HepG2 (cell line): ENCODE results near the gene TRIO. TPM values are rescaled to one million over a fixed set of nuclear protein-coding genes. Genes with fewer than 3 reads are reported as not detected.

ENCODE experiments used
- ATAC-seq: fragments of 200-7000 bp; cut with Tn5 transposase; 3 replicates; pipeline ENCODE4 v1.9.1; 2020; ENCODE audit warnings: mild to moderate bottlenecking, moderate library complexity
- BruUV-seq: library from RNA; stranded (reverse); fragments of 400-500 nt; replicated peaks from 2 replicates; lab custom pipeline; 2021; lab: Mats Ljungman, UMichigan
- CTCF ChIA-PET: fragments of 300-600 bp; formaldehyde crosslinking; extraction: SDS; loops from one replicate; lab custom pipeline; 2021; ENCODE audit warnings: low total read pairs, inconsistent platforms, low intra/inter-chr PET ratio; lab: Yijun Ruan, JAX
- POLR2A ChIA-PET: fragments of 350-600 bp; sonication (Branson Sonifier 250); formaldehyde crosslinking; loops from one replicate; lab custom pipeline; 2020; ENCODE audit warnings: antibody characterized with exemption, inconsistent platforms; lab: Yijun Ruan, JAX
- DNase-seq: peaks from one replicate; pipeline ENCODE4 v3.0.0-alpha.2; 2015; ENCODE audit warnings: low spot score
- FAIRE-seq: peaks from 3 replicates; lab custom pipeline; 2011; peaks lifted over from hg19 to GRCh38; lab: Jason Lieb, UNC
- H2AFZ ChIP-seq: one replicate; pipeline ENCODE4 v1.6.1; 2011; ENCODE audit warnings: low read length, inconsistent platforms
- H3K27ac ChIP-seq: fragments of 300-600 bp; 3 replicates; pipeline ENCODE4 v1.8.0; 2011; ENCODE audit warnings: mixed run types, mild to moderate bottlenecking, mixed read lengths, low read length, inconsistent platforms; ENCODE audit not compliant: insufficient read depth; ENCODE audit errors: extremely low read length
- H3K27me3 ChIP-seq, 2 experiments: fragments of 200-600 bp in 1 of 2; 2 replicates in 1 of 2; 3 replicates in 1 of 2; pipeline versions ENCODE4 v1.6.0 to v1.8.0; 2011; ENCODE audit warnings: low read length in 2 of 2, mild to moderate bottlenecking in 2 of 2, moderate library complexity in 2 of 2, inconsistent platforms in 1 of 2; ENCODE audit not compliant: insufficient read depth in 2 of 2, control insufficient read depth in 1 of 2
- H3K36me3 ChIP-seq, 2 experiments: fragments of 200-600 bp in 1 of 2; replicated peaks in 1 of 2; 2 replicates in 1 of 2; 3 replicates in 1 of 2; pipeline versions ENCODE4 v1.5.1 to v1.8.0; 2011; ENCODE audit warnings: low read length in 2 of 2, inconsistent platforms in 1 of 2; ENCODE audit not compliant: insufficient read depth in 2 of 2, control insufficient read depth in 1 of 2
- H3K4me1 ChIP-seq: 2 replicates; pipeline ENCODE4 v1.5.1; 2012; ENCODE audit warnings: low read length, inconsistent platforms; ENCODE audit not compliant: insufficient read depth
- H3K4me2 ChIP-seq: 2 replicates; pipeline ENCODE4 v1.6.0; 2011; ENCODE audit warnings: low read depth, low read length, inconsistent platforms
- H3K4me3 ChIP-seq, 3 experiments: fragments of 200-600 bp in 1 of 3; sonication (generic), shearing (Covaris generic) in 1 of 3; replicated peaks in 1 of 3; 2 replicates each; pipeline ENCODE4 v1.5.1; 2011 to 2016; ENCODE audit warnings: low read length in 3 of 3, inconsistent platforms in 2 of 3, low read depth in 2 of 3, mild to moderate bottlenecking in 2 of 3, control low read depth in 1 of 3, mixed read lengths in 1 of 3; ENCODE audit not compliant: insufficient read depth in 1 of 3
- H3K79me2 ChIP-seq: one replicate; pipeline ENCODE4 v1.6.1; 2011; ENCODE audit warnings: low read length, inconsistent platforms; ENCODE audit not compliant: insufficient read depth
- H3K9ac ChIP-seq: 2 replicates; pipeline ENCODE4 v1.6.0; 2011; ENCODE audit warnings: mild to moderate bottlenecking, low read depth, low read length, inconsistent platforms; ENCODE audit not compliant: insufficient read depth
- H3K9me3 ChIP-seq: 2 replicates; pipeline ENCODE4 v1.5.1; 2012; ENCODE audit warnings: mild to moderate bottlenecking, low read length
- H4K20me1 ChIP-seq: 2 replicates; pipeline ENCODE4 v1.6.0; 2011; ENCODE audit warnings: inconsistent platforms, mild to moderate bottlenecking, low read length, moderate library complexity; ENCODE audit not compliant: insufficient read depth
- HNF4A ChIP-seq: sonication (generic); formaldehyde crosslinking; IDR thresholded peaks from 2 replicates; pipeline ENCODE4 v1.4.0; 2020; ENCODE audit warnings: missing genetic modification reagents
- RBM39 ChIP-seq: fragments of 200-400 bp; formaldehyde crosslinking; IDR thresholded peaks from one replicate; pipeline ENCODE4 v1.6.1; 2018; ENCODE audit warnings: antibody characterized with exemption, mild to moderate bottlenecking, low read depth, low read length; ENCODE audit not compliant: poor library complexity, severe bottlenecking
- SAFB2 ChIP-seq: sonication (generic); formaldehyde crosslinking; IDR thresholded peaks from 2 replicates; pipeline ENCODE4 v1.5.1; 2020; ENCODE audit warnings: missing genetic modification reagents, low read depth, mild to moderate bottlenecking, borderline replicate concordance
- ZNF281 ChIP-seq: sonication (generic); formaldehyde crosslinking; IDR thresholded peaks from 2 replicates; pipeline ENCODE4 v1.4.0; 2020; ENCODE audit warnings: missing genetic modification reagents, borderline replicate concordance
- ZNF496 ChIP-seq: sonication (generic); formaldehyde crosslinking; IDR thresholded peaks from 2 replicates; pipeline ENCODE4 v1.8.1; 2023; ENCODE audit warnings: mild to moderate bottlenecking, moderate library complexity, missing genetic modification reagents; ENCODE audit not compliant: insufficient replicate concordance
- ZNF546 ChIP-seq: sonication (generic); formaldehyde crosslinking; conservative IDR thresholded peaks from 2 replicates; pipeline ENCODE4 v1.8.1; 2023; ENCODE audit warnings: mild to moderate bottlenecking, missing genetic modification reagents
- ZNF75D ChIP-seq: sonication (generic); formaldehyde crosslinking; IDR thresholded peaks from 2 replicates; pipeline ENCODE4 v1.8.1; 2023; ENCODE audit warnings: missing genetic modification reagents, mild to moderate bottlenecking, borderline replicate concordance
- WGBS: methylation state at CpG from one replicate; pipeline ENCODE4 v1.1.6; 2017; ENCODE audit warnings: low lambda C conversion rate; 5-methylcytosine and 5-hydroxymethylcytosine counted together
- in situ Hi-C: cut with HindIII; loops from 2 replicates; pipeline ENCODE4 v1.10.0; 2017; ENCODE audit warnings: low pct_unique_long_range_greater_than_20kb; ENCODE audit not compliant: extremely low pct_ligation_motif_present
- intact Hi-C: fragments of 100-400 bp; cut with micrococcal nuclease; formaldehyde crosslinking; loops from one replicate; pipeline ENCODE4 v1.10.0; 2022; ENCODE audit not compliant: unreplicated experiment
- polyA plus RNA-seq, 8 experiments: library from polyadenylated mRNA; depleted of rRNA in 3 of 8; stranded (reverse) in 7 of 8; unstranded in 1 of 8; fragments of >200 nt; fragmentation: Illumina TruSeq in 4 of 8; extraction: Trizol in 4 of 8; gene quantifications; 2 replicates each; pipeline versions ENCODE4 v1.2.1 to v1.2.3, GENCODE V29; 2011 to 2016; ENCODE audit warnings: low read depth in 4 of 8, missing spikeins in 1 of 8, mixed read lengths in 1 of 8; ENCODE audit not compliant: insufficient read depth in 1 of 8
- total RNA-seq, 5 experiments: library from RNA; depleted of rRNA; stranded (reverse); fragments of >200 nt; fragmentation: Illumina TruSeq; extraction: Trizol; gene quantifications; 2 replicates each; pipeline ENCODE4 v1.2.3, GENCODE V29; 2016; ENCODE audit warnings: low read depth in 1 of 5

The TRIO gene
- total and polyA plus RNA-seq, 2 of the 13 experiments (the other 11 are each of a cell fraction or from before 2014, with no cell fraction given), result 45.2 to 45.9 TPM

GRCh38 chr5:14379739-14380497 is 236.8 kb downstream of the TRIO start:
- no peak for TF ChIP-seq ZNF281 (CRISPR knock-in tag)
- TF ChIP-seq ZNF496 (CRISPR knock-in tag), result no peak
- TF ChIP-seq RBM39, result no peak
- no peak for TF ChIP-seq ZNF75D
- no peak for TF ChIP-seq ZNF546 (CRISPR knock-in tag)
- TF ChIP-seq SAFB2 (CRISPR knock-in tag), result no peak
- TF ChIP-seq HNF4A (CRISPR knock-in tag), result no peak
- Histone ChIP-seq H3K9ac (no peak overlapping the region), H2AFZ (no peak overlapping the region), H3K4me3 (no peak overlapping the region), H3K9me3 (no peaks in the 10 kb centered on the region), H3K27me3 (no peaks in the 10 kb centered on the region), H3K36me3 (peaks cover 18 to 78% of the 10 kb centered on the region in 2 experiments), H3K27ac (no peak overlapping the region), H3K79me2 (no peaks in the 10 kb centered on the region), H3K4me1 (no peaks in the 10 kb centered on the region), H3K4me2 (no peak overlapping the region), H4K20me1 (no peaks in the 10 kb centered on the region)
- no peak for ATAC-seq
- 97% methylated on average over 34 of the region's 35 CpGs for WGBS
- in situ Hi-C loops, result no loop called here
- FAIRE-seq, result no peak
- BruUV-seq, result no TSS peak
- DNase-seq, result no peak
- CTCF ChIA-PET, result no interaction called here
- POLR2A ChIA-PET, result no interaction called here
- intact Hi-C loops, result no loop called here
